Esophagus muscularis mucosa (tissue), 3 donors: ENCODE data around the gene PHYHD1.

Experiments used
- POLR2A ChIP-seq: fragments of 450-650 bp; IDR thresholded peaks from one replicate; pipeline ENCODE4 v1.6.1; 2017; ENCODE audit warnings: antibody characterized with exemption, moderate library complexity, mild to moderate bottlenecking, low read depth
- POLR2AphosphoS5 ChIP-seq, 2 donors: sonication (generic); formaldehyde crosslinking; IDR thresholded peaks; one replicate each; pipeline ENCODE4 v1.6.1; 2017; ENCODE audit warnings: antibody characterized with exemption in 2 of 2
- TF ChIP-seq, protein P1 (sequence below), 3 experiments: fragments of 200-600 bp in 2 of 3; fragments of 450-650 bp in 1 of 3; sonication (generic) in 2 of 3; IDR thresholded peaks; one replicate each; pipeline ENCODE4 v1.5.1; 2017 to 2019; ENCODE audit warnings: antibody characterized with exemption in 3 of 3, mild to moderate bottlenecking in 2 of 3, moderate library complexity in 1 of 3

GRCh38 chr9:128920381-128921058 is at the start of gene PHYHD1:
- TF ChIP-seq, protein P1, sequence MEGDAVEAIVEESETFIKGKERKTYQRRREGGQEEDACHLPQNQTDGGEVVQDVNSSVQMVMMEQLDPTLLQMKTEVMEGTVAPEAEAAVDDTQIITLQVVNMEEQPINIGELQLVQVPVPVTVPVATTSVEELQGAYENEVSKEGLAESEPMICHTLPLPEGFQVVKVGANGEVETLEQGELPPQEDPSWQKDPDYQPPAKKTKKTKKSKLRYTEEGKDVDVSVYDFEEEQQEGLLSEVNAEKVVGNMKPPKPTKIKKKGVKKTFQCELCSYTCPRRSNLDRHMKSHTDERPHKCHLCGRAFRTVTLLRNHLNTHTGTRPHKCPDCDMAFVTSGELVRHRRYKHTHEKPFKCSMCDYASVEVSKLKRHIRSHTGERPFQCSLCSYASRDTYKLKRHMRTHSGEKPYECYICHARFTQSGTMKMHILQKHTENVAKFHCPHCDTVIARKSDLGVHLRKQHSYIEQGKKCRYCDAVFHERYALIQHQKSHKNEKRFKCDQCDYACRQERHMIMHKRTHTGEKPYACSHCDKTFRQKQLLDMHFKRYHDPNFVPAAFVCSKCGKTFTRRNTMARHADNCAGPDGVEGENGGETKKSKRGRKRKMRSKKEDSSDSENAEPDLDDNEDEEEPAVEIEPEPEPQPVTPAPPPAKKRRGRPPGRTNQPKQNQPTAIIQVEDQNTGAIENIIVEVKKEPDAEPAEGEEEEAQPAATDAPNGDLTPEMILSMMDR (IDR thresholded peaks at IDR 0.05), result no peak
- TF ChIP-seq POLR2AphosphoS5 (IDR thresholded peaks at IDR 0.05), result peak; percentile 24 to 60
- no peak for TF ChIP-seq POLR2A
